CD4-positive, alpha-beta memory T cell (primary cell): ENCODE measurements around the gene TEX35. TPM values are rescaled to one million over a fixed set of nuclear protein-coding genes. Genes with fewer than 3 reads are reported as not detected.

Source experiments
- CTCF ChIA-PET: fragments of 350-600 bp; sonication (Branson Sonifier 250); formaldehyde crosslinking; loops from one replicate; lab custom pipeline; 2021; ENCODE audit warnings: inconsistent platforms; ENCODE audit not compliant: partially characterized antibody; lab: Charles Lee
- POLR2A ChIA-PET: fragments of 350-600 bp; sonication (Branson Sonifier 250); formaldehyde crosslinking; loops from one replicate; lab custom pipeline; 2021; ENCODE audit not compliant: partially characterized antibody; lab: Charles Lee
- DNase-seq, 5 donors: peaks; one replicate each; pipeline versions ENCODE4 v3.0.0 to v3.0.0-alpha.2; 2020 to 2022; ENCODE audit warnings: mixed read lengths in 1 of 5
- H3K27ac ChIP-seq: one replicate; pipeline ENCODE4 v1.7.0; 2013; ENCODE audit warnings: low read depth, low read length
- H3K27me3 ChIP-seq: 2 replicates; pipeline ENCODE4 v1.7.0; 2013; ENCODE audit warnings: mild to moderate bottlenecking, low read length, moderate library complexity; ENCODE audit not compliant: insufficient read depth
- H3K36me3 ChIP-seq: 2 replicates; pipeline ENCODE4 v1.7.0; 2013; ENCODE audit warnings: mild to moderate bottlenecking, low read length, moderate library complexity; ENCODE audit not compliant: insufficient read depth
- H3K4me1 ChIP-seq: 2 replicates; pipeline ENCODE4 v1.7.0; 2013; ENCODE audit warnings: mild to moderate bottlenecking, low read length, moderate library complexity; ENCODE audit not compliant: insufficient read depth
- H3K4me3 ChIP-seq, 2 donors: one replicate each; pipeline ENCODE4 v1.7.0; 2013; ENCODE audit warnings: low read length in 2 of 2, mild to moderate bottlenecking in 1 of 2
- H3K9me3 ChIP-seq, 2 donors: one replicate each; pipeline ENCODE4 v1.7.0; 2013; ENCODE audit warnings: low read length in 2 of 2, control low read depth in 1 of 2; ENCODE audit not compliant: control insufficient read depth in 1 of 2
- H3K27ac Mint-ChIP-seq, 7 donors: one replicate each; pipeline ENCODE4 v1.8.0; 2020 to 2021; ENCODE audit warnings: mixed read lengths in 7 of 7, mild to moderate bottlenecking in 6 of 7, inconsistent platforms in 3 of 7, moderate library complexity in 3 of 7
- H3K27me3 Mint-ChIP-seq, 2 donors: one replicate each; pipeline ENCODE4 v1.8.0; 2020 to 2021; ENCODE audit warnings: mixed read lengths in 2 of 2
- H3K36me3 Mint-ChIP-seq, 2 donors: one replicate each; pipeline ENCODE4 v1.8.0; 2020 to 2021; ENCODE audit warnings: mixed read lengths in 2 of 2, inconsistent platforms in 1 of 2, mild to moderate bottlenecking in 1 of 2
- H3K4me1 Mint-ChIP-seq, 4 donors: one replicate each; pipeline ENCODE4 v1.8.0; 2020 to 2021; ENCODE audit warnings: mixed read lengths in 4 of 4, mild to moderate bottlenecking in 1 of 4
- H3K4me3 Mint-ChIP-seq, 8 donors: one replicate each; pipeline ENCODE4 v1.8.0; 2020 to 2021; ENCODE audit warnings: mixed read lengths in 8 of 8, mild to moderate bottlenecking in 7 of 8, moderate library complexity in 6 of 8, inconsistent platforms in 3 of 8
- H3K9me3 Mint-ChIP-seq, 8 donors: one replicate each; pipeline ENCODE4 v1.8.0; 2020 to 2021; ENCODE audit warnings: mixed read lengths in 8 of 8, mild to moderate bottlenecking in 5 of 8, inconsistent platforms in 3 of 8, moderate library complexity in 1 of 8
- intact Hi-C: fragments of 100-400 bp; cut with micrococcal nuclease; formaldehyde crosslinking; loops from one replicate; pipeline ENCODE4 v1.15.1; 2023
- polyA plus RNA-seq, 2 donors: library from polyadenylated mRNA; unstranded; fragments of 300-500 nt; fragmentation: Illumina TruSeq; gene quantifications; one replicate each; pipeline ENCODE4 v1.2.3, GENCODE V29; 2021
- total RNA-seq, 2 experiments: library from RNA; stranded (reverse); gene quantifications; one replicate each; pipeline ENCODE4 v1.2.3, GENCODE V29; 2021

Gene TEX35
- total and polyA plus RNA-seq, 4 experiments from 2014 or later, result 0.16 TPM; not detected in 3

- H3K36me3 ChIP-seq, result no peaks in the 10 kb centered on the region
- Mint-ChIP-seq H3K9me3 (peaks cover 0 to 2% (median 0%) of the 10 kb centered on the region in 8 donors), H3K4me3 (no peak overlapping the region), H3K36me3 (no peaks in the 10 kb centered on the region), H3K27me3 (peaks cover 0 to 1% of the 10 kb centered on the region in 2 donors), H3K4me1 (peaks cover 3 to 18% (median 7%) of the 10 kb centered on the region in 4 donors), H3K27ac (no peak overlapping the region)
- CTCF ChIA-PET, result interaction anchor here (0.9 to 1.8 kb wide), 5 partner anchors 9 to 467 kb away, joined by 3 to 8 read pairs (median 4); no protein-coding TSS in a partner anchor
- POLR2A ChIA-PET, result no interaction called here
- H3K27ac ChIP-seq, result no peak overlapping the region
- DNase-seq, result no peak
- H3K9me3 ChIP-seq, result no peaks in the 10 kb centered on the region
- peaks cover 6% of the 10 kb centered on the region for H3K4me1 ChIP-seq
- intact Hi-C loops, result loop anchor here (10.0 kb wide), 1 partner anchor 1278 kb away; no protein-coding TSS in a partner anchor
- no peaks in the 10 kb centered on the region for H3K27me3 ChIP-seq
- no peak overlapping the region for H3K4me3 ChIP-seq
These were observed 23.4 kb downstream of the TEX35 start for GRCh38 chr1:178536329-178536728.

GRCh38 chr1:178536844-178537371, 24.0 kb downstream of the TEX35 start:
- CTCF ChIA-PET, result interaction anchor here (0.9 to 1.8 kb wide), 6 partner anchors 9 to 831 kb away, joined by 3 to 8 read pairs (median 4); no protein-coding TSS in a partner anchor
- Mint-ChIP-seq H3K27ac (no peak overlapping the region), H3K4me3 (no peak overlapping the region), H3K9me3 (peaks cover 0 to 2% (median 0%) of the 10 kb centered on the region in 8 donors), H3K4me1 (peaks cover 3 to 20% (median 8%) of the 10 kb centered on the region in 4 donors), H3K36me3 (no peaks in the 10 kb centered on the region), H3K27me3 (peaks cover 0 to 1% of the 10 kb centered on the region in 2 donors)
- Histone ChIP-seq H3K4me3 (no peak overlapping the region), H3K27me3 (no peaks in the 10 kb centered on the region), H3K36me3 (no peaks in the 10 kb centered on the region), H3K27ac (no peak overlapping the region), H3K4me1 (peaks cover 11% of the 10 kb centered on the region), H3K9me3 (no peaks in the 10 kb centered on the region)
- no peak for DNase-seq
- POLR2A ChIA-PET, result no interaction called here
- intact Hi-C loops, result loop anchor here (10.0 kb wide), 1 partner anchor 1278 kb away; no protein-coding TSS in a partner anchor

GRCh38 chr1:178537382-178538090, 24.6 kb downstream of the TEX35 start:
- Mint-ChIP-seq H3K9me3 (peaks cover 0 to 2% (median 0%) of the 10 kb centered on the region in 8 donors), H3K36me3 (no peaks in the 10 kb centered on the region), H3K27ac (no peak overlapping the region), H3K4me3 (no peak overlapping the region), H3K4me1 (peaks cover 5 to 20% (median 7%) of the 10 kb centered on the region in 4 donors), H3K27me3 (no peaks in the 10 kb centered on the region)
- no peak overlapping the region for H3K4me3 ChIP-seq
- peaks cover 9% of the 10 kb centered on the region for H3K4me1 ChIP-seq
- ChIA-PET CTCF (interaction anchor here (0.9 to 2.0 kb wide), 4 partner anchors 27 to 830 kb away, joined by 3 to 11 read pairs (median 6); no protein-coding TSS in a partner anchor), POLR2A (no interaction called here)
- H3K27me3 ChIP-seq, result no peaks in the 10 kb centered on the region
- no peaks in the 10 kb centered on the region for H3K36me3 ChIP-seq
- no peaks in the 10 kb centered on the region for H3K9me3 ChIP-seq
- no peak for DNase-seq
- H3K27ac ChIP-seq, result no peak overlapping the region
- intact Hi-C loops, result loop anchor here (10.0 kb wide), 1 partner anchor 1277 kb away; no protein-coding TSS in a partner anchor

GRCh38 chr1:178538192-178538916, 25.4 kb downstream of the TEX35 start:
- Histone ChIP-seq H3K27ac (no peak overlapping the region), H3K4me3 (no peak overlapping the region), H3K27me3 (no peaks in the 10 kb centered on the region), H3K9me3 (no peaks in the 10 kb centered on the region), H3K4me1 (peaks cover 15% of the 10 kb centered on the region), H3K36me3 (no peaks in the 10 kb centered on the region)
- peaks cover 7 to 23% (median 10%) of the 10 kb centered on the region in 4 donors for H3K4me1 Mint-ChIP-seq
- peaks cover 0 to 2% (median 0%) of the 10 kb centered on the region in 8 donors for H3K9me3 Mint-ChIP-seq
- H3K36me3 Mint-ChIP-seq, result no peaks in the 10 kb centered on the region
- CTCF ChIA-PET, result interaction anchor here (1.5 to 5.4 kb wide), 3 partner anchors 6 to 829 kb away, joined by 3 to 44 read pairs (median 11); no protein-coding TSS in a partner anchor
- POLR2A ChIA-PET, result no interaction called here
- peak overlapping the region in 1 of 8 donors; percentile 25 for H3K4me3 Mint-ChIP-seq
- intact Hi-C loops, result loop anchor here (10.0 kb wide), 1 partner anchor 1276 kb away; no protein-coding TSS in a partner anchor
- H3K27ac Mint-ChIP-seq, result no peak overlapping the region
- no peak for DNase-seq
- no peaks in the 10 kb centered on the region for H3K27me3 Mint-ChIP-seq

- no peaks in the 10 kb centered on the region for H3K9me3 ChIP-seq
- H3K36me3 ChIP-seq, result no peaks in the 10 kb centered on the region
- H3K4me3 ChIP-seq, result no peak overlapping the region
- intact Hi-C loops, result loop anchor here (10.0 kb wide), 1 partner anchor 1276 kb away; no protein-coding TSS in a partner anchor
- Mint-ChIP-seq H3K9me3 (peaks cover 0 to 2% (median 0%) of the 10 kb centered on the region in 8 donors), H3K27me3 (no peaks in the 10 kb centered on the region), H3K27ac (no peak overlapping the region), H3K4me1 (peaks cover 7 to 23% (median 11%) of the 10 kb centered on the region in 4 donors), H3K4me3 (peak overlapping the region in 2 of 8 donors; percentile 4 to 68), H3K36me3 (no peaks in the 10 kb centered on the region)
- H3K27me3 ChIP-seq, result no peaks in the 10 kb centered on the region
- peaks cover 16% of the 10 kb centered on the region for H3K4me1 ChIP-seq
- DNase-seq, result no peak
- ChIA-PET CTCF (interaction anchor here (0.7 to 5.4 kb wide), 3 partner anchors 7 to 464 kb away, joined by 3 to 44 read pairs (median 11); no protein-coding TSS in a partner anchor), POLR2A (no interaction called here)
- no peak overlapping the region for H3K27ac ChIP-seq
These were observed 26.4 kb downstream of the TEX35 start for GRCh38 chr1:178539291-178539690.

GRCh38 chr1:178540204-178540603, 27.3 kb downstream of the TEX35 start:
- peak overlapping the region in 3 of 8 donors; percentile 45 to 58 (median 52) for H3K4me3 Mint-ChIP-seq
- POLR2A ChIA-PET, result no interaction called here
- intact Hi-C loops, result loop anchor here (5.0 kb wide), 1 partner anchor 537 kb away; no protein-coding TSS in a partner anchor

More at GRCh38 chr1:178540204-178540603, 27.3 kb downstream of the TEX35 start:
- DNase-seq, result no peak
- Histone ChIP-seq H3K27ac (no peak overlapping the region), H3K4me1 (peaks cover 16% of the 10 kb centered on the region), H3K4me3 (no peak overlapping the region), H3K9me3 (no peaks in the 10 kb centered on the region), H3K36me3 (no peaks in the 10 kb centered on the region), H3K27me3 (no peaks in the 10 kb centered on the region)
- Mint-ChIP-seq H3K36me3 (no peaks in the 10 kb centered on the region), H3K27me3 (no peaks in the 10 kb centered on the region), H3K9me3 (peaks cover 0 to 2% (median 0%) of the 10 kb centered on the region in 8 donors), H3K27ac (peak overlapping the region in 1 of 7 donors; percentile 37), H3K4me1 (peaks cover 7 to 23% (median 11%) of the 10 kb centered on the region in 4 donors)
- CTCF ChIA-PET, result interaction anchor here (4.2 to 5.4 kb wide), 2 partner anchors 8 to 464 kb away, joined by 37 to 44 read pairs; no protein-coding TSS in a partner anchor
